PC-3 (cell line): ENCODE data around the gene MACROD1.

Source experiments
- CTCF ChIP-seq: fragments of 300-600 bp; sonication (generic); conservative IDR thresholded peaks from 2 replicates; pipeline ENCODE4 v1.5.1; 2017; ENCODE audit warnings: antibody characterized with exemption, low read depth, mild to moderate bottlenecking, low read length
- EZH2 ChIP-seq: fragments of 300-600 bp; sonication (generic); IDR thresholded peaks from one replicate; pipeline ENCODE4 v1.6.1; 2017; ENCODE audit warnings: antibody characterized with exemption, mild to moderate bottlenecking, low read length; ENCODE audit not compliant: unreplicated experiment
- EZH2phosphoT487 ChIP-seq: fragments of 300-600 bp; sonication (generic); IDR thresholded peaks from 2 replicates; pipeline ENCODE4 v1.6.1; 2018; ENCODE audit warnings: mild to moderate bottlenecking, antibody characterized with exemption, low read length, borderline replicate concordance

- TF ChIP-seq CTCF (no peak), EZH2 (no peak), EZH2phosphoT487 (no peak)
Measured at GRCh38 chr11:64070314-64070681, 95.6 kb downstream of the MACROD1 start.
